GM21423 (cell line): ENCODE results near the gene OR2H2.

Experiments
- ATAC-seq: cut with Tn5 transposase; IDR thresholded peaks from one replicate; pipeline ENCODE4 v1.9.1; 2021; ENCODE audit warnings: mild to moderate bottlenecking, moderate library complexity; ENCODE audit not compliant: unreplicated experiment

Gene OR2H2

GRCh38 chr6:29590218-29590808 is 5.4 kb downstream of the OR2H2 start:
- ATAC-seq = no peak

DNA sequence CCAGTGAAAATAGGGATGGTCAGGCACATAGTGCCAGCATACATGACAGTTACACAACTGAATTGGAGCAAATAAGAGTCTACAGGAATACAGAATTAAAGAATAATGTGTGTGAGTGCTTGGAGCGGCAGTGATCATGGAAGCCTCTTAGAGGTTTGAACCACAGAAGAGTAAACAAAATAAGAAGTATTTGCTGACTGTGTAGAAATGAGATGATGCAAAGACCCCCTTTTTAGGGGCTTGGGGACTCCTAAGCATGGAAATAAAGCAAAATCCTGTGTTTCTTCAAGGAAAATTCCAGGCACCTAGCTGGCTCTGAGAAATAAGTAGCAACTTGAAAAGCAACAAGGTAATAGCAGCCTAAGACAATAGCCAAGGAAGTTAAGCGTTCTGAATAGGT is 6.8 kb downstream of the OR2H2 start:
- no peak for ATAC-seq

DNA sequence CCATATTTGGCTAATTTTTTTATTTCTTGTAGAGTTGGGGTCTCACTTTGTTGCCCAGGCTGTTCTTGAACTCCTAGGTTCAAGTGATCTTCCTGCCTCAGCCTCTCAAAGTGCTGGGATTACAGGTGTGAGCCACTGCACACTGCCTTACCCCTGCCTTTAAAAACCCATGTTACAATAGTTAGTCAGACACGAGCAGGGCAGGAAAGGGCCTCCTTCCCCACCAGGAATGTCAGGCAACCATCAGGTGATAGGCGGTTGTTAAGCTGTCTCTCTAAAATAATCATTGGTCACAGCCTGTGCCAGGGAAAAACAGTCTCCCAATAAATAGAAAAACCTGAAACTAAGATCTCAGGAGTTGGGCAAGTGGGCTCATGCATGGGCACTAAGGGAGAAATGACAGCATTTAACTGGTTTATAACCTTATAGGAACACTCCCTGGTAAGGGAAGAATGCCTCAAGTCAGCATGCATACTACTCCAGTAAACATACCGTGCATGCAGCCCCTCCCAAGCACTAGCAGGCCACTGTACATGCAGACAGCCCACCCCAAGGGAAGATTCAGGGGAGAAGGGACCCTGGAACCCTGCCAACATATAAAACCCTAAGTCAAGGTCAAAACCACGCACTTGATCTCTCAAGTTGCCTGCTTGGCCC is 8.4 kb downstream of the OR2H2 start:
- ATAC-seq = no peak

- ATAC-seq = no peak
Observed at GRCh38 chr6:29596381-29596900, 11.5 kb downstream of the OR2H2 start.

DNA sequence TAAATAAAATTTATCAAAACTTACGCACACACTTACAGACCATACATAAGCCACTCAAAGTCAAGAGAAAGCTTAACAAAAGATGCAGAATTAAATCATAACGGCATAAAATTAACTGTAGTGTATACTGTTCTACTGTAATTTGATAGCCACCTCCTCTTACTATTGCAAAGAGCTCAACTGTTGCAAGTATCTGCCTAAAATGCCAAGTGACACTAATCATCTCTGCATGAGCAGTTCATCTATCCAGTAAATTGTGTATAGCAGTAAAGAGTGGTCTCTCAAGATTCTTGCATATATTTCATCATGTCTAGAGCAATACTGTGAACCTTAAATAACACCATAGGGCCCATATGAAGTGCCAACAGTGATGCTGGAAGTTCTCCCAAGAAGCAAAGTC is 12.3 kb downstream of the OR2H2 start:
- no peak for ATAC-seq

DNA sequence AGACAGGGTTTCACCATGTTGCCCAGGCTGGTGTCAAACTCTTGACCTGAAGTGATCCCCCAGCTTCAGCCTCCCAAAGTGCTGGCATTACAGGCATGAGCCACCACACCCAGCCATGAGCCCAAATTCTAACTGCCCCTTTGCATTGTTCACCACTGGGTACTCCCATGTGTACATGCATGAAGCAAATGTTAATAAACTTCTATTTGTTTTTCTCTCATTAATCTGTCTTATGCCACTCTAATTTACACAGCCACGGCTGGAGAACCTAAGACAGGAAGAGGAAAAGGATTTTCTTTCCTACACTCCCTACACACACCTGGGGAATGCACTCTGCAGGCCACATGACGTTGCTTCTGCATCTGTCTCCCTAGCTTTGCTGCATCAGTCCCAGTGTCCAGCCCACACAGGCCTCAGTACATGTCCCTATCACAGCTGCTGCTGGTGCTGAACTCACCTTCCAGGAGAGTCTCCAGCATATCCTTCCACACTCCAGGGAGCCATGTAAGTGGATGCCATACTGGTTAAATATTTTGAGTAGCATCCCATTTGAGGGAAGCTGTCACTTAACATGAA is 13.3 kb downstream of the OR2H2 start:
- ATAC-seq = no peak

GRCh38 chr6:29602564-29603361 is 17.8 kb downstream of the OR2H2 start:
- ATAC-seq = no peak

- ATAC-seq = no peak
Observed at GRCh38 chr6:29603456-29603855, 18.5 kb downstream of the OR2H2 start.

- ATAC-seq = no peak
Observed at GRCh38 chr6:29603930-29604329, 19.0 kb downstream of the OR2H2 start.

DNA sequence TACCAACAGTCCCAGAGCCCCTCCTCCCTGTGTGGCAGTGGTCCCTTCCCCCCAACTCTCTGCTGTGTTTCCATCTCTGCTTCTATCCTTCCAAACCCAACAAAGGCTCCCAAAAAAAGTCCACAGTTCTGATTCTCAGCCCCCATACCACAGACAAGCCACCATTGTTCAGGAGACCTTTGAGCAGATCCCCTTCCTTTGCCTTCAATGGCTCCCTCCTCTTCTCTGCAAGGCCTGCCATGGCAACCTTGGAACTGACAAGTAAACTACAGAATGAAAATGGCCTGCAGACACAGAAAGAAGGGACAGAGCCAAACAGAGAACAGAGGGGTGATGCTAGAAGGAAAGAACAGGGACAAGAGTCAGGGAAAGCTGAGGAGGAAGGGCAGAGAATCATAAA is 23.2 kb downstream of the OR2H2 start:
- ATAC-seq = no peak

DNA sequence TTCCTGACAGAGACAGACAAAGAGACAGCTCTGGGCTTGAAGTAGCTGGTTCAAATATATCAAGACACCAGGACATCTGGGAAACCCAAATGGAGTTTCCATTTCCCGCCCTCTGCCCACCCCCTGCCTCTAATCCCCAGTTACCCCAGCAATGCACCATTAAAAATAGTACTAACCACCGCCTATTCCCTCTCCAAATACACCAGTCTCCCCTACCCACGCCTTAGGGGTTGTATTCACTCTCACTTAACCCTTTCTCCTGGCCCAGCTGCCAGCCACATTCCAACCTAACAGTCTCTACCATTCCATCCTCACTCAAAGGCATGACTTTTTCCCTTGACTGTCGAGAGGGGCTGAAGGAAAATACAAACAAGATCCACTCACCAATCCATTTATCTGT is 25.6 kb downstream of the OR2H2 start:
- ATAC-seq = no peak

- ATAC-seq = no peak
Observed at GRCh38 chr6:29611426-29611825, 26.5 kb downstream of the OR2H2 start.

DNA sequence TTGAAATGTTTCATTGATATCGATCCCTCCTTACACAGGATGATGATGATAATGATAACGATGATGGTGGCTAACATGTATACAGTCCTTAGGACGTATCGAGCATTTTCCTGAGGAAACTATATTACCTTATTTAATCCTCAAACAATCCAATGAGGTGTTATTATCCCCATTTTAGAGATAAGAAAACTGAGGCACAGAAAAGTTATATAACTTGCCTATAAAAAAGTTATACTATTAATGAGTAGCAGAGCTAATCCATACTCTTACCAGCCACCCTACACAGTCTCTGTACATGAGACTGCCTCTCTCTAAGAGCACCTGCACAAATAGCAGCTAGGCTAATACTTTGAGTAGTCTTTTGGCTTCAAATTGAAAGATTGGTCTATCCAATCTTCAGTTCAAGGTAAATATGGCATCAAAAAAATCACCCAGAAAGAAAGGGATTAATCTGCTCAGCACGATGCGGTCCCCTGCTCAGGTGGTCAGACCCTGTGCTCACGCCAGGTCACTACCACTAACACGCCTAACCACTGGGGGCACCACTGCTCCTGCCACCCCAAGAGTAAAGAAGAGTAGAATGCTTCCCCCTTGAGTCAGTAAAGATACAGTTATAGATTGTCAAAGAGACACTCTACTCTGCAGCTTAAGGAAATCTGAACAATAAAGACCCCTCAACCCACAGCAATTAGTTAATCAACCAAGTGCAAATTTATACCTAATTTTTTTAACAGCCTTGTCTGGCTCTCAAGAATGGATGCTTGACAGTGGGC is 33.0 kb downstream of the OR2H2 start:
- no peak for ATAC-seq

DNA sequence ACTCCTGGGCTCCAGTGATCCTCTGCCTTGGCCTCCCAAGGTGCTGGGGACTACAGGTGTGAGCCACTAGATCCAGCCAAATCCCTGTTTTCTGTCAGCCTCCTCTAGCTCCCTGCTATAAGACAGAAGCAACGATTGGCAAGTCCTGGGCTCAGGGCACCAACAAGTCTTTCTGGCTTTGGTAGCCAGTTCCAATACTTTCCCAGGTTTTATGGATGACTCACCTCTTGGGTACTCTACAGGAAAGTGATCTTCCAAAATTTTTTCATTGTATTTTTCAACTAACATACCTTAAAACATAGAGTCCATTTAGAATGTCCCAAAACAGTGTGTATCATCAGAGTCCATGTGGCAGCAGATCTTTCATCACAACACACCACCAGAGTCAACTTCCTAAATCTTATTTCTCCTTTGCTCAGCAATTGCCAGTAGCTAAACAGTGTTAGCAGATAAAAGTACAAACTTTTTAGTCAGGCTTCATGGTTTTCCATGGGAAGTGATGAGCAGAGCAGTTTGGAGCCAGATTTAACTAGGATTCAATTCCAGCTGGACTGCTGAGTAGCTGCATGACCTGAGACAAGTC is 34.7 kb downstream of the OR2H2 start:
- ATAC-seq = no peak

GRCh38 chr6:29620630-29621029 is 35.7 kb downstream of the OR2H2 start:
- ATAC-seq = no peak

DNA sequence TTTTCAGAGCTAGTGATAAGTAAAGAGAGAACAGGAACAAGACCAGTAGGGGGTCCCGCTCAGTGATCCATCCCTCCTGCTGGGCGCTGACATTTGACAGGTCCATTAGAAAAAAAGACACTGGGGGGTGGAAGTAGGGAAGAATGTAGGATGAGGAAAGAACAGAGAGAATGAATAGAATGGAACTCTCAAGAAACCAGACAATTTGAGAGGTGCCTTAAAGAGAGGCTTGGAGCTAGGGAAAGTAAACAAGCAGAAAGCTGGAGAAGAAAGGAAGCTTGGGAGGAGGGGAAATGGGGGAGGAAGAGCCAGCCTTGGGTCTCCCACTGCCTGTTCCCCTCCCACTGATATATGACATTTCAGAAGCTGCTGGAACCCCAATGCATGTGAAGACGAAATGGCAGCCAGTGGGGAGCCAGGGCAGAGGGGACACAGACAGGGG is 39.6 kb downstream of the OR2H2 start:
- ATAC-seq = no peak

GRCh38 chr6:29625337-29625930 is 40.5 kb downstream of the OR2H2 start:
- ATAC-seq = no peak

DNA sequence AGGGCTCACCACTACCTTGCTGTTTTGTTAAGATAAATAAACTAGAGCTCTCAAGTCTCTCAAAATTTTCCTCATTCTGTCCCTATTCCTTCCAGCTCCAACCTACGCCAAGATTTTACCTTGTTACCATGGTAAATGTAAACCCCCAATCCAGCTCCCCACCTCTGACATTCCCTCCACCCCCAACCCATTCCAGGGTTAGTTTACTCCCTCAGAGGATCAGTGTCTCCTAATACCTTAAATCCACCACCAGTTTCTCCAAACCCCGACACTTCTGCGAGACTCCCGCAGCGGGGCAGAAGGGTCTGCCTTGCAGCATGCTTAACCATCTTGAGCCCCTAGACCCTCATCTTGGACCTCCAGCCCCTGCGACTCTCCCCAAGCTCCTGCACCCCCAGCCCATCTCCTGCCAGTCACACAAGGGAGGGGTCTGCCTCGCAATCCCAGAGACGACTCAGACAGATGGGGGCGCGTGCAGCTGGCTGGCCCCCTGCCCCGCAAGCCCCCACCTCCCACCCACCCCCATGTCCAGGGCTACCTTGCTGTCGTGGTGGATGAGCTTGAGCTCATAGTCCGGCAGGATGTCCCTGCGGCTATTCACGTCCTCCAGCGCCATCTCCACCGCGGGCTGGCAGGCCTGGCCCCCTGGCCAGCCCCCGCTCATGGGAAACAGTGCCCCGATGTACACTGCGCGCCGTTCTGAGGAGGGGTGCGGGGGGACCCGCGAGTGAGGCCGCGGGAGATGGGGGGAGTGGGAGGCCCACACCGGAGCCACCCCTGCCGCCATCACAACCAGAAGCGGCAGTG is 42.2 kb downstream of the OR2H2 start:
- no peak for ATAC-seq

- ATAC-seq = no peak
Observed at GRCh38 chr6:29627755-29628418, 43.0 kb downstream of the OR2H2 start.
